ENCODE data around the gene NEO1. TPM values are rescaled to one million over a fixed set of nuclear protein-coding genes. Genes with fewer than 3 reads are reported as not detected.

Gene NEO1
- total RNA-seq, 1 donor, result 55.4 TPM

DNA sequence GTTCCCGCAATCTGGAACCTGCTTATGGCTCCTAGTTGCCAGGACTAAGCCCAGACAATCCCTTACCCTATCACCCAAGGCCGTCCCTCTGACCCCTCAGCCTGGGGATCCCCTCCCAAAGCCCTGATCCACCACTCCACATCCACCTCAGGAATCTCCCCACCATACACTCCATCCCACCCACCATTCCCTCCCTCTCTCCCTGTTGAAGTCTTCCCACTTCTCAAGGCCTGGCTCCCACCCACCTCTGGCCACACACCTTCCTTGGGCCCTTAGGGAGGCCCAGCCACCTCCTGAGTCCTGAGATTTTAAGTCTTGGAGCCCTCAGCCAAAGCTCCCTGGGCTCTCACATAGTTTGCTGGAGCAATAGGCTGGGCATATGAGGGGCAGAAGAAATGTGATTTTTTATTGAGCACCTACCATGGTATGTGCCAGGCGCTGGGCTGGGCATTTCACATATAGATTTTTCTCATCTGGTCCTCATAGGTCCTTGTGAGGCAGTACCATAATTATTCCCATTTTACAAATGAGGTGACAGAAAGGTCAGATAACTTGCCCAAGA is 268.4 kb downstream of the NEO1 start:
- no peaks in the 10 kb centered on the region for H4K20me1 ChIP-seq (ENCODE audit: insufficient read depth, low read length)
- H2AFZ ChIP-seq (ENCODE audit: low read length), result no peak overlapping the region
- no peaks in the 10 kb centered on the region for H3K9me3 ChIP-seq (ENCODE audit: low read depth, low read length)
- DNase-seq (ENCODE audit: insufficient read length, low spot score, missing footprints), result peak; percentile 62
- no peaks in the 10 kb centered on the region for H3K79me2 ChIP-seq (ENCODE audit: insufficient read depth, low read length)
- H3K4me1 ChIP-seq (ENCODE audit: insufficient read depth, low read length), result no peaks in the 10 kb centered on the region
- no peak overlapping the region for H3K27ac ChIP-seq (ENCODE audit: low read depth, low read length)
- peaks cover 9% of the 10 kb centered on the region for H3K27me3 ChIP-seq (ENCODE audit: insufficient read depth, low read length)
- no peaks in the 10 kb centered on the region for H3K36me3 ChIP-seq (ENCODE audit: insufficient read depth, low read length)
- no peak overlapping the region for H3K4me3 ChIP-seq (ENCODE audit: insufficient read depth, low read length)
- H3K4me2 ChIP-seq (ENCODE audit: insufficient read depth, low read length), result no peak overlapping the region
- TF ChIP-seq, protein P1, sequence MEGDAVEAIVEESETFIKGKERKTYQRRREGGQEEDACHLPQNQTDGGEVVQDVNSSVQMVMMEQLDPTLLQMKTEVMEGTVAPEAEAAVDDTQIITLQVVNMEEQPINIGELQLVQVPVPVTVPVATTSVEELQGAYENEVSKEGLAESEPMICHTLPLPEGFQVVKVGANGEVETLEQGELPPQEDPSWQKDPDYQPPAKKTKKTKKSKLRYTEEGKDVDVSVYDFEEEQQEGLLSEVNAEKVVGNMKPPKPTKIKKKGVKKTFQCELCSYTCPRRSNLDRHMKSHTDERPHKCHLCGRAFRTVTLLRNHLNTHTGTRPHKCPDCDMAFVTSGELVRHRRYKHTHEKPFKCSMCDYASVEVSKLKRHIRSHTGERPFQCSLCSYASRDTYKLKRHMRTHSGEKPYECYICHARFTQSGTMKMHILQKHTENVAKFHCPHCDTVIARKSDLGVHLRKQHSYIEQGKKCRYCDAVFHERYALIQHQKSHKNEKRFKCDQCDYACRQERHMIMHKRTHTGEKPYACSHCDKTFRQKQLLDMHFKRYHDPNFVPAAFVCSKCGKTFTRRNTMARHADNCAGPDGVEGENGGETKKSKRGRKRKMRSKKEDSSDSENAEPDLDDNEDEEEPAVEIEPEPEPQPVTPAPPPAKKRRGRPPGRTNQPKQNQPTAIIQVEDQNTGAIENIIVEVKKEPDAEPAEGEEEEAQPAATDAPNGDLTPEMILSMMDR (IDR thresholded peaks at IDR 0.05; ENCODE audit: extremely low read depth, low read depth, low read length), result no peak

- H3K27me3 ChIP-seq (ENCODE audit: insufficient read depth, low read length), result peaks cover 11% of the 10 kb centered on the region
- TF ChIP-seq, protein P1 (IDR thresholded peaks at IDR 0.05; ENCODE audit: extremely low read depth, low read depth, low read length), result no peak
- DNase-seq (ENCODE audit: insufficient read length, low spot score, missing footprints), result peak; percentile 47
- H3K27ac ChIP-seq (ENCODE audit: low read depth, low read length), result no peak overlapping the region
- no peaks in the 10 kb centered on the region for H3K79me2 ChIP-seq (ENCODE audit: insufficient read depth, low read length)
- no peak overlapping the region for H2AFZ ChIP-seq (ENCODE audit: low read length)
- no peaks in the 10 kb centered on the region for H4K20me1 ChIP-seq (ENCODE audit: insufficient read depth, low read length)
- no peaks in the 10 kb centered on the region for H3K9me3 ChIP-seq (ENCODE audit: low read depth, low read length)
- no peaks in the 10 kb centered on the region for H3K4me1 ChIP-seq (ENCODE audit: insufficient read depth, low read length)
- no peak overlapping the region for H3K4me3 ChIP-seq (ENCODE audit: insufficient read depth, low read length)
- H3K4me2 ChIP-seq (ENCODE audit: insufficient read depth, low read length), result no peak overlapping the region
- H3K36me3 ChIP-seq (ENCODE audit: insufficient read depth, low read length), result no peaks in the 10 kb centered on the region
Observed at GRCh38 chr15:73321496-73322450, 269.5 kb downstream of the NEO1 start.

- no peak overlapping the region for H2AFZ ChIP-seq (ENCODE audit: low read length)
- H3K4me2 ChIP-seq (ENCODE audit: insufficient read depth, low read length), result no peak overlapping the region
- no peaks in the 10 kb centered on the region for H3K4me1 ChIP-seq (ENCODE audit: insufficient read depth, low read length)
- DNase-seq (ENCODE audit: insufficient read length, low spot score, missing footprints), result peak; percentile 88
- no peaks in the 10 kb centered on the region for H3K9me3 ChIP-seq (ENCODE audit: low read depth, low read length)
- peaks cover 11% of the 10 kb centered on the region for H3K27me3 ChIP-seq (ENCODE audit: insufficient read depth, low read length)
- H3K36me3 ChIP-seq (ENCODE audit: insufficient read depth, low read length), result no peaks in the 10 kb centered on the region
- H4K20me1 ChIP-seq (ENCODE audit: insufficient read depth, low read length), result no peaks in the 10 kb centered on the region
- H3K79me2 ChIP-seq (ENCODE audit: insufficient read depth, low read length), result no peaks in the 10 kb centered on the region
- H3K27ac ChIP-seq (ENCODE audit: low read depth, low read length), result no peak overlapping the region
- TF ChIP-seq, protein P1 (IDR thresholded peaks at IDR 0.05; ENCODE audit: extremely low read depth, low read depth, low read length), result no peak
- H3K4me3 ChIP-seq (ENCODE audit: insufficient read depth, low read length), result no peak overlapping the region
Observed at GRCh38 chr15:73322665-73323373, 270.6 kb downstream of the NEO1 start.

All from osteoblast (primary cell).